Measurements from ENCODE around the gene TRIM28.
A peak's percentile ranks its signal among the peaks of the same experiment; 100 is the strongest.
"Not testable (repeated sequence)": the region's sequence is repeated elsewhere in the genome, so short reads cannot be mapped to it uniquely, and the experiment has no call there.

TRIM28 gene

GRCh38 chr19:58521651-58522050 lies 22.2 kb upstream of the TRIM28 start:
- Histone ChIP-seq H3K4me1 (ENCODE audit: control insufficient read depth, low read depth, low read length) (peaks cover 12% of the 10 kb centered on the region), H3K27me3 (ENCODE audit: control insufficient read depth, insufficient read depth, low read length) (no peaks in the 10 kb centered on the region), H3K27ac (ENCODE audit: low read length) (no peak overlapping the region), H3K9me3 (ENCODE audit: control insufficient read depth, low read depth, low read length) (no peaks in the 10 kb centered on the region), H3K9ac (ENCODE audit: low read length) (no peak overlapping the region), H3K36me3 (ENCODE audit: control insufficient read depth, low read depth, low read length) (no peaks in the 10 kb centered on the region), H3K4me3 (ENCODE audit: low read length) (no peak overlapping the region)

DNA sequence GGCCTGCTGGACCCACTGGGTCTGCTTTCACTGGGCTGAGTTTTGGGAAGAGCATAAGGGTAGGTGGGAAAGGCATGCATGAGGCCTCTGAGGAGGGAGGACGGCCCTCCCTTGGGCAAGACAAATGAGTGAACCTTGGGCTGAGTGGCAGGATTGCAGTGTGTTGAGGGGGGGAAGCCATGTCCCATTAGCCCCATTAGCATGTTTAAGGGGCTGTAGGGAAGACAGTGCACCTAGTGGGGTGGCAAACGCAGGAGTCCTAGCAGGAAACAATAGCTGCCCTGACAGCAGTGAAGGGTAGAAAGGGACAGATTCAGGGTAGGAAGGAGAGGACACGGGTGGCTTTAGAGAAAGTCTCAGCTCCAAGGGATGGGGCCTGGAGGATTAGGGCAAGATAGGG lies 21.2 kb upstream of the TRIM28 start:
- Histone ChIP-seq H3K9ac (ENCODE audit: low read length) (no peak overlapping the region), H3K4me3 (ENCODE audit: low read length) (no peak overlapping the region), H3K4me1 (ENCODE audit: control insufficient read depth, low read depth, low read length) (peaks cover 12% of the 10 kb centered on the region), H3K27ac (ENCODE audit: low read length) (no peak overlapping the region), H3K9me3 (ENCODE audit: control insufficient read depth, low read depth, low read length) (no peaks in the 10 kb centered on the region), H3K36me3 (ENCODE audit: control insufficient read depth, low read depth, low read length) (no peaks in the 10 kb centered on the region), H3K27me3 (ENCODE audit: control insufficient read depth, insufficient read depth, low read length) (no peaks in the 10 kb centered on the region)

DNA sequence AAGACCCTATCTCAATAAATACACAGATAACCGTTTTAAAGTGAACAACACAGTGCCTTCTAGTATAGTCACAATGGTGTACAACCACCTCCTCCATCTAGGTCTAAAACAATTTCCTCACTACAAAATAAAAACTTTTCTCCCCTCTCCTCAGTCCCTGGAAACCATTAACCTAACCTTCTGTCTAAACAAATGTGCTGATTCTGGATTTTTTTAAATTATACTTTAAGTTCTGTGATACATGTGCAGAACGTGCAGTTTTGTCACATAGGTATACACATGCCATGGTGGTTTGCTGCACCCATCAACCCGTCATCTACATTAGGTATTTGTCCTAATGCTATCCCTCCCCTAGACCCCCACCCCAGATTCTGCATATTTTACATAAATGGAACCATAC lies 14.5 kb upstream of the TRIM28 start:
- H3K36me3 ChIP-seq (ENCODE audit: control insufficient read depth, low read depth, low read length), result no peaks in the 10 kb centered on the region
- no peak overlapping the region for H3K9ac ChIP-seq (ENCODE audit: low read length)
- H3K9me3 ChIP-seq (ENCODE audit: control insufficient read depth, low read depth, low read length), result no peaks in the 10 kb centered on the region
- H3K27me3 ChIP-seq (ENCODE audit: control insufficient read depth, insufficient read depth, low read length), result peaks cover 18% of the 10 kb centered on the region
- H3K27ac ChIP-seq (ENCODE audit: low read length), result no peak overlapping the region
- no peak overlapping the region for H3K4me3 ChIP-seq (ENCODE audit: low read length)
- peaks cover 4% of the 10 kb centered on the region for H3K4me1 ChIP-seq (ENCODE audit: control insufficient read depth, low read depth, low read length)

GRCh38 chr19:58531034-58531840 lies 12.6 kb upstream of the TRIM28 start:
- H3K27me3 ChIP-seq (ENCODE audit: control insufficient read depth, insufficient read depth, low read length), result peaks cover 18% of the 10 kb centered on the region
- no peak overlapping the region for H3K9ac ChIP-seq (ENCODE audit: low read length)
- no peak overlapping the region for H3K4me3 ChIP-seq (ENCODE audit: low read length)
- H3K27ac ChIP-seq (ENCODE audit: low read length), result no peak overlapping the region
- no peaks in the 10 kb centered on the region for H3K4me1 ChIP-seq (ENCODE audit: control insufficient read depth, low read depth, low read length)
- H3K36me3 ChIP-seq (ENCODE audit: control insufficient read depth, low read depth, low read length), result no peaks in the 10 kb centered on the region
- H3K9me3 ChIP-seq (ENCODE audit: control insufficient read depth, low read depth, low read length), result no peaks in the 10 kb centered on the region

DNA sequence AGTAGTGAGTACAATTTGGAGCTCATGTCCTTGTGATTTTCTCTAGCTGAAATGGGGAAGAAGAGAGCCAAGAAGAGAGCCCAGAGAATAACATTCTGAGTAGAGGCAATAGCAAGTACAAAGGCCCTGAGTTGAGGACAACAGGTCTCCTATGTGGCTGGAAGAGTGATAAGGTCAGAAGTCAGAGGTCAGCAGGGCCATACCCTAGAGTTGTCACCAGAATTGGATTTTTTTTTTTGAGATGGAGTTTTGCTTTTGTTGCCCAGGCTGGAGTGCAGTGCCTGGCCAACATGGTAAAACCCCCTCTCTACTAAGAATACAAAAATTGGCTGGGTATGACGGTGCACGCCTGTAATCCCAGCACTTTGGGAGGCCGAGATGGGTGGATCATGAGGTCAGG lies 8.0 kb upstream of the TRIM28 start:
- Histone ChIP-seq H3K27ac (ENCODE audit: low read length) (no peak overlapping the region), H3K36me3 (ENCODE audit: control insufficient read depth, low read depth, low read length) (no peaks in the 10 kb centered on the region), H3K9me3 (ENCODE audit: control insufficient read depth, low read depth, low read length) (no peaks in the 10 kb centered on the region), H3K9ac (ENCODE audit: low read length) (no peak overlapping the region), H3K4me1 (ENCODE audit: control insufficient read depth, low read depth, low read length) (peaks cover 5% of the 10 kb centered on the region), H3K4me3 (ENCODE audit: low read length) (no peak overlapping the region), H3K27me3 (ENCODE audit: control insufficient read depth, insufficient read depth, low read length) (peaks cover 26% of the 10 kb centered on the region)

DNA sequence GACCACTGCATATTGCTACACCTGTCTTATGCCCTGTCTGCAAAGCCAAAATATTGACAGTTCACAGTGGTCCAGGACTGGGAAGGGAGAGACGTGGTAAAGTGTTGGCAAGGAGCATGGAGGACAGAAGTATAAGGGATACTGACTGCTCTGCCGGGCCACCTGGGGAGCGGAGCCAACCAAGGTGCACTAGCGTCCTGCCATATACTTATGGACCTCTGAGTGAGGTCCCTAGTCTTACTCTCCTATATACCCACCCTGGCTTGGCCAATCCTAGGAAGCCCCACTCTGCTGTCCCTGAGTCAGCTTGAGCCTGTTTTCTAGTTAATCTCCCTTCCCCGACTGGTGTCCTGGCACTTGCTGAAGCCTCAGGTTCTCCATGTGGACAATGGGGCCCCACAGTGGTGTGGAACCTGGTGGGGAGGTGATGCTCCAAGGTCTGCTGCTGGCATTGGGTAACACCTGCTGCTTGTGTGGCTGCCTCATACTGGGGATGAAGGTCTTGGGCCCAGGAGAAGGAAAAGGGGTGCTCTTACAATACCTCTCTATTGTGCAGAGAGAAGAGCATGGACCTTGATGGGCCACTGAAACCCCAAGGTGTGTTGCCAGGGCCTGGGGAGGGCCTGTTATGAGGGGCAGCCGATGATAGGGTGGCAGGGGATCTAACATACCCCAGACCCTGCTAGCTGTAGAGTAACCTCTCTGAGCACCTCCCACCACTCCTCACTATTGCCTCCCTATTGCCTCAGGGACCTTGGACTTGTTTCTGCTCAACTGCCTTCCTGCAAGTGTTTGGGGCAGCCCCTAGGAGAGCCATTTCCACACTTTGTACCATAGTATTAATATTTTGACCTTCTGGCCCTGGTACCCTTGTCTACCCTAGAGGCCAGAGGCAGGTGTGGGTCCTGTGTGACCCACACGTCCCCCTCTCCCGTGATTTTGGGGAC lies 6.7 kb upstream of the TRIM28 start:
- no peaks in the 10 kb centered on the region for H3K36me3 ChIP-seq (ENCODE audit: control insufficient read depth, low read depth, low read length)
- peaks cover 27% of the 10 kb centered on the region for H3K27me3 ChIP-seq (ENCODE audit: control insufficient read depth, insufficient read depth, low read length)
- H3K4me3 ChIP-seq (ENCODE audit: low read length), result no peak overlapping the region
- no peaks in the 10 kb centered on the region for H3K9me3 ChIP-seq (ENCODE audit: control insufficient read depth, low read depth, low read length)
- no peak overlapping the region for H3K27ac ChIP-seq (ENCODE audit: low read length)
- peaks cover 5% of the 10 kb centered on the region for H3K4me1 ChIP-seq (ENCODE audit: control insufficient read depth, low read depth, low read length)
- peak overlapping the region; percentile 86 for H3K9ac ChIP-seq (ENCODE audit: low read length)

- Histone ChIP-seq H3K9me3 (ENCODE audit: control insufficient read depth, low read depth, low read length) (no peaks in the 10 kb centered on the region), H3K4me3 (ENCODE audit: low read length) (peak overlapping the region; percentile 59), H3K9ac (ENCODE audit: low read length) (peak overlapping the region; percentile 86), H3K27ac (ENCODE audit: low read length) (peak overlapping the region; percentile 94), H3K36me3 (ENCODE audit: control insufficient read depth, low read depth, low read length) (no peaks in the 10 kb centered on the region), H3K27me3 (ENCODE audit: control insufficient read depth, insufficient read depth, low read length) (peaks cover 34% of the 10 kb centered on the region), H3K4me1 (ENCODE audit: control insufficient read depth, low read depth, low read length) (peaks cover 5% of the 10 kb centered on the region)
Observed at GRCh38 chr19:58538257-58539168, 5.4 kb upstream of the TRIM28 start.

DNA sequence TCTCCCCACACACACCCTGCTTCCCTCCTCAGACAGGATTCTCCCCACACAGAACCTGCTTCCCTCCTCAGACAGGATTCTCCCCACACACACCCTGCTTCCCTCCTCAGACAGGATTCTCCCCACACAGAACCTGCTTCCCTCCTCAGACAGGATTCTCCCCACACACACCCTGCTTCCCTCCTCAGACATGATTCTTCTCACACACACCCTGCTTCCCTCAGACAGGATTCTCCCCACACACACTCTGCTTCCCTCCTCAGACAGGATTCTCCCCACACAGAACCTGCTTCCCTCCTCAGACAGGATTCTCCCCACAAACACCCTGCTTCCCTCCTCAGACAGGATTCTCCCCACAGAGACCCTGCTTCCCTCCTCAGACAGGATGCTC lies 4.7 kb upstream of the TRIM28 start:
- peak overlapping the region; percentile 86 for H3K9ac ChIP-seq (ENCODE audit: low read length)
- H3K27ac ChIP-seq (ENCODE audit: low read length), result peak overlapping the region; percentile 94
- not testable (repeated sequence) for H3K36me3 ChIP-seq (ENCODE audit: control insufficient read depth, low read depth, low read length); H3K9me3 ChIP-seq (ENCODE audit: control insufficient read depth, low read depth, low read length); H3K4me1 ChIP-seq (ENCODE audit: control insufficient read depth, low read depth, low read length)
- H3K4me3 ChIP-seq (ENCODE audit: low read length), result peak overlapping the region; percentile 59
- peaks cover 34% of the 10 kb centered on the region for H3K27me3 ChIP-seq (ENCODE audit: control insufficient read depth, insufficient read depth, low read length)

- H3K9me3 ChIP-seq (ENCODE audit: control insufficient read depth, low read depth, low read length); H3K4me1 ChIP-seq (ENCODE audit: control insufficient read depth, low read depth, low read length); H3K4me3 ChIP-seq (ENCODE audit: low read length); H3K27ac ChIP-seq (ENCODE audit: low read length); H3K9ac ChIP-seq (ENCODE audit: low read length): not testable (repeated sequence)
- Histone ChIP-seq H3K36me3 (ENCODE audit: control insufficient read depth, low read depth, low read length) (peaks cover 23% of the 10 kb centered on the region), H3K27me3 (ENCODE audit: control insufficient read depth, insufficient read depth, low read length) (peaks cover 34% of the 10 kb centered on the region)
Observed at GRCh38 chr19:58542641-58543372, 1.1 kb upstream of the TRIM28 start.

GRCh38 chr19:58544591-58545285 lies 874 bp downstream of the TRIM28 start:
- no peak overlapping the region for H3K27ac ChIP-seq (ENCODE audit: low read length)
- no peaks in the 10 kb centered on the region for H3K9me3 ChIP-seq (ENCODE audit: control insufficient read depth, low read depth, low read length)
- H3K27me3 ChIP-seq (ENCODE audit: control insufficient read depth, insufficient read depth, low read length), result peaks cover 26% of the 10 kb centered on the region
- peak overlapping the region; percentile 68 for H3K9ac ChIP-seq (ENCODE audit: low read length)
- peaks cover 42% of the 10 kb centered on the region for H3K36me3 ChIP-seq (ENCODE audit: control insufficient read depth, low read depth, low read length)
- H3K4me3 ChIP-seq (ENCODE audit: low read length), result peak overlapping the region; percentile 94
- no peaks in the 10 kb centered on the region for H3K4me1 ChIP-seq (ENCODE audit: control insufficient read depth, low read depth, low read length)
